HG02852 (cell line): ENCODE results near the gene CTRL.
"Not testable (repeated sequence)": the region's sequence is repeated elsewhere in the genome, so short reads cannot be mapped to it uniquely, and the experiment has no call there.

ENCODE experiments used
- ATAC-seq: cut with Tn5 transposase; IDR thresholded peaks from one replicate; pipeline ENCODE4 v1.9.1; 2021; ENCODE audit warnings: mild to moderate bottlenecking, moderate library complexity; ENCODE audit not compliant: unreplicated experiment

The CTRL gene

DNA sequence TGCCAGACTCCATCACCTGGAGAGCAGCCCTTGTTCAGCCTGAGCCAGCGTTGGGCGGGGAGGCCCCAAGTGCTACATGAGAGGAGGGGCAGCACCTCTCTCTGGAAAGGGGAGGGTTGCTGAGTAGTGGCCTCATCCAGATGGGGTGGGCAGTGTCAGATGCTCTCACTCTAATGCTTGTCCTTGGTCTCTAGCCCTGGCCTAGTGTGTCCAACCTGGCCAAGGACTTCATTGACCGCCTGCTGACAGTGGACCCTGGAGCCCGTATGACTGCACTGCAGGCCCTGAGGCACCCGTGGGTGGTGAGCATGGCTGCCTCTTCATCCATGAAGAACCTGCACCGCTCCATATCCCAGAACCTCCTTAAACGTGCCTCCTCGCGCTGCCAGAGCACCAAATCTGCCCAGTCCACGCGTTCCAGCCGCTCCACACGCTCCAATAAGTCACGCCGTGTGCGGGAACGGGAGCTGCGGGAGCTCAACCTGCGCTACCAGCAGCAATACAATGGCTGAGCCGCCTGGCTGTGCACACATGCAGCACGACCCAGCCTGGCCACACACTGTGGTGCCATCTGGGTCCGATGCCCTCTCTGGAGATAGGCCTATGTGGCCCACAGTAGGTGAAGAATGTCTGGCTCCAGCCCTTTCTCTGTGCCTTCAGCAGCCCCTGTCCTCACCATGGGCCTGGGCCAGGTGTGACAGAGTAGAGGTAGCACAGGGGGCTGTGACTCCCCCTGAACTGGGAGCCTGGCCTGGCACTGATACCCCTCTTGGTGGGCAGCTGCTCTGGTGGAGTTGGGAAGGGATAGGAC is 4.3 kb downstream of the CTRL start:
- ATAC-seq, result no peak

GRCh38 chr16:67926181-67926750 is 5.4 kb downstream of the CTRL start:
- ATAC-seq, result no peak

- no peak for ATAC-seq
These were observed 7.3 kb downstream of the CTRL start for GRCh38 chr16:67924140-67924906.

DNA sequence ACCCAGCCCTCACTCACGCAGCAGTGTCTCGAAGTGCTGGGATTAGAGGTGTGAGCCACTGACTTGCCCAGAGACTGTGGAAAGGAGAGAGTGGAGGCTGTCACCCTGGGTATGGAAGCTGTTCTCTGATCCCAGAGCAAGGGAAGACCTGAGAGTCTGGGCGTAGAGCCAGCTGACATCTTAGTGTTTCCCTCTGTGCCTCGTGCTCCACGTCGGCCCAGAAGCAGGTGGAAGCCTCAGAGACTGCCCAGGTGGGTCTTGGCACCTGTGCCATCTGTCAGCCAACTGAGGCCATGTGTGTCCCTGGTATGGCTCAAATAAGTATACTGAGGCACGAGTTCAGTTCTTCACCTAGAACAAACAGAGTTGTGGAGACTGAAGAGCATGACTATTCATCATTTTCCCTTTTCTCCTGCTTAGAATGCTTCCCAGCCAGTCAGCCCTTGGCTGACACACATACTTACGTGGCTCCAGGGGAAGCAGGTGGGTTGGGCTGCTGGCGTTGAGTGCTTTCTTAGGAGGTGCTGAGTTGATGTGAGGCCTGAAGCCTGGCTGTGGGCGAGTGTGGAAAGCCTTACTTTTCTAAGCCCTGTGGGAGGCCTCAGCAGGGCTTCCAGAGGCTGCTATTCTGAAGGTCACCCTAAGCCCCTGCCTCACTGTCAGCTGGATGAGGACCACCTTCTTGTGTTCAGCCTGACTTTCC is 8.1 kb downstream of the CTRL start:
- ATAC-seq, result no peak

- no peak for ATAC-seq
These were observed 8.9 kb downstream of the CTRL start for GRCh38 chr16:67922740-67923139.

- no peak for ATAC-seq
These were observed 9.4 kb downstream of the CTRL start for GRCh38 chr16:67922221-67922620.

DNA sequence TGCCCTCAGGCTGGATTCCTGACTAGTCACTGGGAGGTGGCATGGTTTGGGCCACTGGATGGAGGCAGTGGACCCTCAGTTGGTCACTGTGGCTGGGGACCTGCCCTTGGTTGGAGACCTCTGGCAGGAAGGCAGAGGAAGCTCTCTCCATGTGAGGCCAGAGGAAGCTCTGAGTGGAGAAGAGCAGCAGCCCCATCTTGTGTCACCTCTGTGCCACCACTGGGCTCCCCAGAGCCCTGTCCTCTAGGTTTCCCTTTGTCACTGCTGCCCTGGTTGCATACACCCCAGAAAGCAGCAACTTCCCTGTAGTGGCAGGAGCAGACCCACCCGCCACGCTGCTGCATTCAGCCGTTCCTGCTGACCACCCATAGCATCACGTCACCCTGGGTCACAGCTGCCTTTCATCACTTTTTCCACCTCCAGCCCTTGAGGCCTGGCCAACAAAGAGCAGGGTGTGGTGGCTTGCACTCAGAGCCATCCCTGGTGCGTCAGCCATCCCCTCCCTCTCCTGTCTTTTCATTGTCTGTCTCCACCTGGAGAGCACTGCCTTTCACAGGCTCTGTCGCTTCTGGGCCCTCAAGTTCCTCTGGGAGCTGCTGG is 11.9 kb downstream of the CTRL start:
- no peak for ATAC-seq

DNA sequence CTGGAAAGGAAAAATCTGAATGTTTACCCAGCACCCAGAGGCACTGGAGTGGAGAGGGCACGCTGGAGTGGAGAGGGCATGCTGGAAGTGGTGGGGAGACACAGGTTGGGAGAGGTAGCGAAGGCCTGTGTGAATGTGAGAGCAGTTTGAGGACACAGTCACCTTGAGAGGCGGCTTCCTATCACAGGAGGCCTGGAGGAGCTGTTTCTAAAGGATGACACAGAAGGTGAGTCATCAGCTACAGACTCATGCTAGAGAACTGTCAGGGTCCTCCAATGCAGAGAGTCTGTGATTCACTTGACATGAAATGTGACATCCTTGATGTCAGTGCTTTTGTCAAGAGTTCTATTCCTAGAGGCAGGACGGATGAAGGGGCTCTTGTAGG is 13.8 kb downstream of the CTRL start:
- ATAC-seq, result no peak

DNA sequence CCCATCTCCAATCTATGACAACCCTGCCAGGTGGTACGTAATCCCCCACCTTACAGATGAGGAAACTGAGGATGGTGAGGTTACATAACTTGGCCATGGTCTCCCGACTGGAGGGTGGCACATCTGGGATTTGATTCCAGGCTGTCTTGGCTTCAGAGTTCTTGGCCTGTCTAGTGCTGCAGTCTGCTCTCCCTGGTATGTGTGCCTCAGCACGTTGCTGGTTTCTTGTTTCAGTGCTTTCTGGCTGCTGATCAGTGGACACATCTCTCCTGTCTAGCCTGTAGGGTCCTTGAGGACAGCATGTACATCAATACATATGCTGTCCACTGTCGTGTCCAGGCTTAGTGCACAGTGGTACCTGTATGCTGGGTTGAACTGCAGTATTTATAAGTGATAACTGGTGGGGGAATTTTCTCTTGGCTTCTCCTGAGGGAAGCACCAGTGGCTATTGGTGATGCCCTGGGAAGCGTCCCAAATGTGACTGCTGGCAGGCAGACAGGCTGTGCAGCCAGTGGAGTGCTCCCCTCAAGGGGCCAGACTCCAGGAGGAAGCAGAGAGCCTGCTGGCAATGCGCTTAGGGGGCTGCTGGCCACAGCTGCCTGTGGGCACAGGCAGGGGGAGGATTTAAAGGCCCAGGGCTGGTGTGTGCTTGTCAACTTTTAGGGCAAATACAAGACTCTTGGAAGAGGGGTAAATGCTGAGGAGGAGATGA is 14.4 kb downstream of the CTRL start:
- ATAC-seq, result no peak

DNA sequence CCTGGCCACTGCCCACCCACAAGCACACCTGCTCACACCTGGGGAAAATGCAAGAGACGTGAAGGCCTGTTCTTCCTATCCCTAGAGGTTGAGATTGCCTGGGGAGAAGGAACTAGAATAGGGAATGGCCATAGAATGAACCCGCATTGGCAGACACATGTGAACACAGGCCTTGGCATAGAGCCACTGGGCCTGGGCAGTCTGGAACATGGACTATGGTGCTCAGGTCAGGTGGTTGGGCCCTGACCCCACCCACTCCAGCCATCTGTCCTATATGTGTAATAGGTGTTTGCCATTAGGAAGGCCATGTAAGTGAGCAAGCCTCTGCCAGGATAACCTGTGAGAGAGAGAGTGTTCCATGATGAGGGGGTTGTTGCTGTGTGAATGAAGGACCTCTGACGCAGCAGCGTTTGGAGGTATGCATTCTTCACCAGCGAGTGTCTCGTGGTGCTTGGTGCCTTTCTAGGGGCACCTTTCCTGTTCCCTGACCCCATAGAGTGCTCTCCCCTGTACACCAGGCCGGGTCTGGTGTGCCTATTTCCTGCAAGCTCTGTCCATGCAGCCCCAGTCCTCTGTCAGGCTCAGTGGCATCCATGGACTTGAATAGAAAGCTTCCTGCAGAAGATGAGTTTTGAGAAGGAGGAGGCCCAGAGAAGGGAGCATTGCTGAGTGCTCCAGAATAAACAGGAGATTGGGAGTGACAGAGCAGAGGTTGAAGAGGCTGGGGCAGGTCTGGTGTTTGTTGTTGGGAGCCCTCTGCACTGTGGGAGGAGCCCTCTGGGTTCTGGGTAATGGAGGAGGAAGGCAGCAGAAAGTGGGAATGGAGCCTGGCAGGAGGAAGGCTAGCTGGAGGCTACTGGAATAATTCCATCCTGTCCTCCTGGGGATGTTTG is 15.6 kb downstream of the CTRL start:
- no peak for ATAC-seq

DNA sequence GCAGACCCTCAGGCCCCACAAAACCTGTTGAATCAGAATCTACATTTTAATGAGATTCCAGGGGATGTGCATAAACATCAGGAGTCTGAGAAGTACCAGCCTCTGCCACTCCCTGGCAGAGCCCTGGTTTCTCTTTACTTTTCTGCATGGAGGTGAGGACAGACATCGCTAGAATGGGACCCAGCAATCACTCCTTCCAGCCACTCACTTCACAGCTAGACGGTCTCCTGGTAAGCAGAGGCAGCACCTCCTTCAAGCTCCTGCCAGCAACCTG is 16.2 kb downstream of the CTRL start:
- ATAC-seq, result not testable (repeated sequence)

DNA sequence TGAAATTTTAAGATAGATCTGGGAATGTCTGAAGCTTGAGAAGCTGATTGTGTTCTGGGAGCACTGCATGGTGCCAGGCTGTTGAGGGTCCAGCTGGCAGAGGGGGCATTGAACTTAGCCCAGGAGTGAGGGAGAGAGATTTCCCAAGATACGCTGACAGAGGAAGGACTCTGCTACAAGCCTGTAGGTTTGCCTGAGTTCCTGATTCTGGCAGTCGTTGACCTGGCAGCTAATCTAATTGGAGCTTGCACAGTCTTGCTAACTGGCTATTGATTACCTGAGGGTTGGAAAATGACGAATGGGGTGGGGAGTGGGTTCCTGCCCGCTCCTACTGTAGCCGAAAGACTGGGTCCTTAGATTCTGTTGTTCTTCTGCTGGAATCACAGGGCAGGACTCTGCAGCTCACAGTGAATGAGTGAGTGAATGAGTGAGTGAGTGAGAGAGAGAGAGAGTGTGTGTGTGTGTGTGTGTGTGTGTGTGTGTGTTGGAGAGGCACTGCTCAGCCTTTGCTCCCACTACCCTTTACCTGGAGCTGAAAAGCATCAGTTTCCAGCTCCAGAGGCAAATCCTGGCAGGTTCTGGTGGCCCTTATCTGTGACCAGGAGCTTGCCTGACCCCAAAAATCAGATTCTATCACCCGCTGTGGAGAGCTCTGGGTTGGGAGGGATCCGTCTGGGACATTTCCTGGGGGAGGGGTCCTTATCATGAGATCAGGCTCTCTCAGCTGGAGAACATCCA is 16.7 kb downstream of the CTRL start:
- ATAC-seq, result no peak

DNA sequence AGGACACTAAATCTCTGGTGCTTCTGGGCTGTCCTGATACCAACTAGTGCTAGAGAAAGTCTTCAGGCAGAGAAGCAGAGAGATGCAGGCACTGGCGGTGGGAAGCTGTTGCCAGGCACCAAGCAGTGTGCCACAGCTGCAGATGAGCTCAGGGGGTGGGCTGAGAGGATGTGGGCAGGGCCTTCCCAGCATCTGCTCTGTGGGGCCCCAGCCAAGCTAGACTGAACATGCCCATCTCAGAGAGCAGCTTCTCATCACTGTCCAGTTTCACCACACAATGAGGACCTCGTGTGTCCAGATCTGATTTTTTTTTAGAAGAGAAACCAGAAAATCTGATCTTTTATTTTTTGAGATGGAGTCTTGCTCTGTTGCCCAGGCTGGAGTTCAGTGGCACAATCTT is 21.5 kb downstream of the CTRL start:
- no peak for ATAC-seq

DNA sequence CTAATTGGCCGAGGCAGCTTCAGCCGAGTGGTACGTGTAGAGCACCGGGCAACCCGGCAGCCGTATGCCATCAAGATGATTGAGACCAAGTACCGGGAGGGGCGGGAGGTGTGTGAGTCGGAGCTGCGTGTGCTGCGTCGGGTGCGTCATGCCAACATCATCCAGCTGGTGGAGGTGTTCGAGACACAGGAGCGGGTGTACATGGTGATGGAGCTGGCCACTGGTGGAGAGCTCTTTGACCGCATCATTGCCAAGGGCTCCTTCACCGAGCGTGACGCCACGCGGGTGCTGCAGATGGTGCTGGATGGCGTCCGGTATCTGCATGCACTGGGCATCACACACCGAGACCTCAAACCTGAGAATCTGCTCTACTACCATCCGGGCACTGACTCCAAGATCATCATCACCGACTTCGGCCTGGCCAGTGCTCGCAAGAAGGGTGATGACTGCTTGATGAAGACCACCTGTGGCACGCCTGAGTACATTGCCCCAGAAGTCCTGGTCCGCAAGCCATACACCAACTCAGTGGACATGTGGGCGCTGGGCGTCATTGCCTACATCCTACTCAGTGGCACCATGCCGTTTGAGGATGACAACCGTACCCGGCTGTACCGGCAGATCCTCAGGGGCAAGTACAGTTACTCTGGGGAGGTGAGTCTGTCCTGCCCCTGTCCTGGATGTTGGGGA is 22.5 kb downstream of the CTRL start:
- ATAC-seq, result no peak

DNA sequence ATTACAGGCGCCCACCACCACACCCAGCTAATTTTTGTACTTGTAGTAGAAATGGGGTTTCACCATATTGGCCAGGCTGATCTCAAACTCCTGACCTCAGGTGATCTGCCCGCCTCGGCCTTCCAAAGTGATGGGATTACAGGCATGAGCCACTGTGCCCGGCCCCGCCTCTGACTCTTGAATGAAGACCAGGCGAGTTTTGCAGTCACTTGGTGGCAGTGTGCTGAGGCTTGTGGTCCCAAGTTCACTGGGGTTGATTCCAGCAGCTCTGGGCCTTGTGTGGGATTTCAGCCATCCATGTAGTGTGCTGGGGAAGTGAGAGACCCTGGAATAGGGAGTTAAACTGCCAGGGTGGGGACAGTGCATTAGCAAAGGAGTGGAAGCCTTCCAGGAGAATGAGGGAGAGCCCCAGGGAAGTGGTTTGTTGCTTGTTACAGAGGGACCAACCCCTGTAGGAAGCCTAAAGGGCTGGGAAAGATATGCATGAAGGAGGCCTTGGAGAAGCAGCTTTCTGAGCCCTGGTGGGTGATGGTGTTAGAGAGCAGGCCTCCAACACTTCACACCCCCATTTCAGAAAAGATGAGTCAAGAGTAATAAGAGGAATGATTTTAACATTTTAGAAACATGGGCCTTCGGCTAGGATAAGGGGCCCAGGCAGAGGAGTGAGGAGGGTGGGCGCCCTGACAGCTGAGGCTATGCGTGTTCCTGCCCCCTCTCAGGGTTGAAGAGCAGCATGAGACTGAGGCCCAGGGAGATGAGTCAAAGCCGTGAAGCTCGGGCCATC is 24.1 kb downstream of the CTRL start:
- no peak for ATAC-seq

DNA sequence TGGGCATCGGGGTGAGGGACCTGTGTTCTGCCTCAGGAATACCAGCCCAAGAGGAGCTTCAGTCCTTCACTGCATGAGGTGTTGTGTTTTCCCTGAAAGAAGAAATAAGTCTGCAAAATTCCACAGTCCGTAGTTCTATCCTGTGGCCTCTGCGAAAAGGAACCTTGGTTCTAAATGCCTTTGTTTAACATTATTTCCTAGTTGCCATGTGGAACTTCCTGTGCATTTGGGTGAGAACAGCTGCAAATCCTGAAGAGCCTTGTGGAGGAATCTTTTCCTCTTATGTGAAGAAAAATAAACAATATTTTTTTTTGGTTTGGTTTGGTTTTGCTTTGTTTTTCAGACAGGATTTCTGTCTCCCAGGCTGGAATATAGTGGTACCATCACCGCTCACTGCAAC is 28.8 kb downstream of the CTRL start:
- no peak for ATAC-seq

DNA sequence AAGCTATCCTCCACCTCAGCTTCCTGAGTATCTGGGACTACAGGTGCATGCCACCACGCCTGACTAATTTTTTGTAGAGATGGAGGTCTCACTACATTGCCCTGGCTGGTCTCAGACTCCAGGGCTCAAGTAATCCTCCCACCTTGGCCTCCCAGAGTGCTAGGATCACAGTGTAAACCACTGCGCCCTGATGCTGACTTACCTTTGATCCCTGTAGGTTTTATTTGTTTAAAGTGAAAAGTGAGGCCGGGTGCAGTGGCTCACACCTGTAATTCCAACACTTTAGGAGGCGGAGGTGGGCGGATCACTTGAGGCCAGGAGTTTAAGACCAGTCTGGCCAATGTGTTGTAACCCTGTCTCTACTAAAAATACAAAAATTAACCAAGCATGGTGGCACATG is 29.9 kb downstream of the CTRL start:
- no peak for ATAC-seq

- ATAC-seq, result no peak
These were observed 34.4 kb downstream of the CTRL start for GRCh38 chr16:67897231-67897630.
